ENCODE results near the gene ZNF76.

ZNF76 gene

DNA sequence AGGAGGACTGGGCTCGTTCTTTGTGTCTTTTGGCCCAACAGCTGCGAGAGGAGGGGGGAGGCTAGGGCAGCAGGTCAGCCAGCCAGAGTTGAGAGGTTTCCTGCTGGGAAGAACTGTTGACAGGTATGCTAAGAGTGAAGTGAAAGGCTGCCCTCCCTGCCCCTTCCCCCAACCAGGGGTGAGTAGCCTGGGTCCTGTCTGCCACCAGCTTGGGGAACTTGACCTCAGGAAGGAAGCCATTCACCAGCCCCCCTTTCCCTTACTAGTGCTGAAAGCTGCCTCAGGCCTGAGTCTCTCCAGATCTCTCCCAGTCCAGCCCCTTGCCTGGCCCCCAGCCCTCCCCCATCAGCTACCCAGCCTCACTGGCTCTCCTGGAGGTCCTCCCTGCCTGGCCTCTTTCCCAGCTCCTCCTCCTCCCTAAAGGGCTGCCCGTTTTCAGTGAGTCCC is 20.7 kb upstream of the ZNF76 start:
- DNase-seq = peak; percentile 7

DNA sequence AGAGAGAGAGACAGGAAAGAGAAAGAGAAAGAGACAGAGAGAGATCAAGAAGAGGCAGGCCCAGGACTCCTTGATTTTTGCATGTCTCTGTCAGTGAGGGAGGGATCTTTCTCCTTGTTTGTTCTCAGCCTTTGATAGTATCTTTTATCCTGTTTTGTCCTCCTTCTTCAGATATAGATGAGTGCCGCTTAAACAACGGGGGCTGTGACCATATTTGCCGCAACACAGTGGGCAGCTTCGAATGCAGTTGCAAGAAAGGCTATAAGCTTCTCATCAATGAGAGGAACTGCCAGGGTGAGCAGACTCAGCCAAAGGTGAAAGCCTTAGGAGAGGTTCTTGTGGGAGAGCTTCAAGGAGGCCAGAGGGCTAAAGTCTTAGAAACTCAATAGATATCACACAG is 20.0 kb upstream of the ZNF76 start:
- DNase-seq = no peak

DNA sequence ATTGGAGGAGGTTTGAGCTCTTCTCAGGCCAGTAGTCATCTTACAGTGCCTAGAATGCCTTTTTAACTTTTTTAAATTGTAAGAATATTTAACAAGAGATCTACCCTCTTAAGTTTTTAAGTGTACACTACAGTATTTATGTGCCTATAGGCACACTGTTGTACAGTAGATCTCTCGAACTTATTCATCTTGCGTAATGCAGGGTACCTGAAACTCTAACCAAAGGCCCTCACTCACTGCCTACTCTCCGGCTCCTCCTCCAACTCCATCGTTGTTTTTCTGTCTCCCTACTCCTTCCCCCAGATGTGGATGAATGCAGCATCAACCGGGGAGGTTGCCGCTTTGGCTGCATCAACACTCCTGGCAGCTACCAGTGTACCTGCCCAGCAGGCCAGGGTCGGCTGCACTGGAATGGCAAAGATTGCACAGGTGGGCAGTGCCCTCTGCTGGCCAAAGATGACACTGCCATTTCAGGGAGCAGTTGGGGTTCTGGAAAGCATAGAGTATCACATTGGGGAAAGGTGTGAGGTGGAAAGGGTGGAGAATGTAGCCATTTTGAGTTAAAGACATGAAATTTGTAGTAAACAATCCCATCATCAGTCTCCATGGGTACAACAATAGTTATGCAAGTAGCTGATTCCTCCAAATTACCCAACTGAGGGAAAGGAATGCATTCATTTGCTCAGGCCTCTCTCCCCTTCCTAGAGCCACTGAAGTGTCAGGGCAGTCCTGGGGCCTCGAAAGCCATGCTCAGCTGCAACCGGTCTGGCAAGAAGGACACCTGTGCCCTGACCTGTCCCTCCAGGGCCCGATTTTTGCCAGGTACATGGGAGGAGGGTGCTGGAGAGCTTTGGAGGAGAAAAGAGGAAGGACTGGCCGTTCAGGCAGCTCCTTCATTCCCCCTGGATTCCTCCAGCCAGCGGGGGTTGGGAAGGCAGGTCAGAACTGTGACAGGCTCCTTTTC is 18.4 kb upstream of the ZNF76 start:
- DNase-seq = peak; percentile 20

DNA sequence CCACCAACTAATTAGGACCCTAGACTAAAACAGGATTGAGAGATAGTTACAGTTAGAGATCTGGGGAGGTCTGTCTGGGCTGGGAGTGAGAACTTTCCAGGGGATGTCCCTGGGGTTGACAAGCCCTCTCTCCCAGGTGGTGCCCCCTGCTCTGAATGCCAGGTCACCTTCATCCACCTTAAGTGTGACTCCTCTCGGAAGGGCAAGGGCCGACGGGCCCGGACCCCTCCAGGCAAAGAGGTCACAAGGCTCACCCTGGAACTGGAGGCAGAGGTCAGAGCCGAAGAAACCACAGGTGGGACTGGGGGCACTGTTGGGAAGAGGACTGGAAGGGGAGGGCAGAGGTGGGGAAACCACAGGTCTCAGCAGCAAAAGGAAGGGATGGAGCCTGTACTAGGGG is 17.0 kb upstream of the ZNF76 start:
- no peak for DNase-seq

DNA sequence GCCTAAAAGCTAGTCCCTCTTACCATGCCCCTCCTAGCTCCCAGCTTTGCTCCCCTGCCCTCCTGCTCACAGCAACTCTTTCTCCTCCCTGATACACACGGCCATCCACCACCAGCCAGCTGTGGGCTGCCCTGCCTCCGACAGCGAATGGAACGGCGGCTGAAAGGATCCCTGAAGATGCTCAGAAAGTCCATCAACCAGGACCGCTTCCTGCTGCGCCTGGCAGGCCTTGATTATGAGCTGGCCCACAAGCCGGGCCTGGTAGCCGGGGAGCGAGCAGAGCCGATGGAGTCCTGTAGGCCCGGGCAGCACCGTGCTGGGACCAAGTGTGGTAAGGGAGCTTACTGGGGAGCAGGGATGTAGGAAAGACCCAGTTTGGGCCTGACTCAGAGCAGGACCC is 16.6 kb upstream of the ZNF76 start:
- no peak for DNase-seq

DNA sequence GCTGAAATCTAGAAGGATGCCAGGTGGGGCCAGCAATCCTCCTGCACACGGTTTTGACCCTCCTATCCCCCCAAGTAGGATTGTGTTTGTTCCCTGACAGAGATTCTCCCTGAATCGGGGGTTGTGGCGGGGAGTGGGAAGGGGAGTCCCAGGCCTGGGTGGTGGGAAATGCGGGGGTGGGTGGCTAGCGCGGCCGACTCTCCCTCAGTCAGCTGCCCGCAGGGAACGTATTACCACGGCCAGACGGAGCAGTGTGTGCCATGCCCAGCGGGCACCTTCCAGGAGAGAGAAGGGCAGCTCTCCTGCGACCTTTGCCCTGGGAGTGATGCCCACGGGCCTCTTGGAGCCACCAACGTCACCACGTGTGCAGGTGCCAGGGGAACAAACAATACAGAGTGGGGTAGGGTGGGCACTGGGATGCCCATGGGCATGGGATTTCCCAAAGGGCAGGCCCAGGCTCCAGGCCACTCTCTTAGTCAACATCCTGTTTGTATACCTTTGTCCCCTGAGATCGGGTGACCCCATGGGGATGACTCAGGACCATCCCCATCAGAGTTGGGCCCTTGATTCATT is 16.1 kb upstream of the ZNF76 start:
- no peak for DNase-seq

DNA sequence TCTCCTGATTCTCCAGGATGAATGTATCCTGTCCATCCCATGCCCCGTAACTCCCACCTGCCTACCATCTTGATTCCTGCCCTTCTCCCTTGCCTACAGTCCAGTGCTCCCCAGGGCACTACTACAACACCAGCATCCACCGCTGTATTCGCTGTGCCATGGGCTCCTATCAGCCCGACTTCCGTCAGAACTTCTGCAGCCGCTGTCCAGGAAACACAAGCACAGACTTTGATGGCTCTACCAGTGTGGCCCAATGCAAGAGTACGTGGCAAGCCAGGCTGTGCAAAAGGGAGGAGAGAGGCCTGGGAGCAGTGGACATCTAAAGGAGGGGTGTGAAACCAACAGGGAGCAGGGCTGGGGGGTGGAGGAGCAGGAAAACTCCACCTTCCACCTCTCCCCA is 15.0 kb upstream of the ZNF76 start:
- no peak for DNase-seq

DNA sequence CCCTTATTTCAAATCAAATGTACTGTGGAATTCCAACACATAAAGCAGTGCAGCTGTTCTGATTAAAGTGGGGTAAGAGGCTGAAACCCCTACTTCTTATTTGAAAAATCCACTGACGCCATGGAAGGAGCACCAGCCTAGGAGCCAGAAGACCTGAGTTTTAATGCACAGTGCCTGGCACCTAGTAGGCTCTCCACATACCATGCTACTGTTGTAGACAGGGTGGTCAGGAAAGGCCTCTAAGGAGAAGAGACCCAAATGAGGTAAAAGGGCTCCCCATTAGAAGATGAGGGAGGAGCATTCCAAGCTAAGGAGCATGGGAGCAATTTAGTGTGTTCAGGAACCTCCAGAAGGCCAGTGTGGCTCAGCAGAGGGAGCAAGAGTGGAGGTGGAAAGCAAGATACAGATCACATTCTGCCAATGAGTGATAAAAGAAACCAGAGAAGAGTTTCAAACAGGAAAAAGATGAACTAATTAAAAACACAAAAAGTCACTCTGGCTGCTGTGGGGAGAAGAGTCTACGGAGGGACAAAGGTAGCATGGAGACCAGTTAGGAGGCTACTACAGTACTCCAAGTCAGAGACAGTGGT is 11.8 kb upstream of the ZNF76 start:
- no peak for DNase-seq

DNA sequence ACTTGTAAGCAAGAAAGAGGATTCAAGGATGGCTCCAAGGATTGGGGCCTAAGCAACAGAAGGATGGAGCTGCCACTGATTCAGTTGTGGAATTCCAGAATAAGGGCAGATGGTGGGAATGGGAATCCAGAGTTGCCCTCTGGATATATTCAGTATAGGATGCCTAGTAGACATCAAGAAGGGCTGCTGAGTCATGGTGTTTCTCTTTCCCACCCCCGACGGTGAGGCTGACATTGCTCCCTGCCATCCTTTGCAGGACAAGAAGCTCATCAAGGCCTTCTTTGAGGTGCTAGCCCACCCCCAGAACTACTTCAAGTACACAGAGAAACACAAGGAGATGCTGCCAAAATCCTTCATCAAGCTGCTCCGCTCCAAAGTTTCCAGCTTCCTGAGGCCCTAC is 11.2 kb upstream of the ZNF76 start:
- no peak for DNase-seq

DNA sequence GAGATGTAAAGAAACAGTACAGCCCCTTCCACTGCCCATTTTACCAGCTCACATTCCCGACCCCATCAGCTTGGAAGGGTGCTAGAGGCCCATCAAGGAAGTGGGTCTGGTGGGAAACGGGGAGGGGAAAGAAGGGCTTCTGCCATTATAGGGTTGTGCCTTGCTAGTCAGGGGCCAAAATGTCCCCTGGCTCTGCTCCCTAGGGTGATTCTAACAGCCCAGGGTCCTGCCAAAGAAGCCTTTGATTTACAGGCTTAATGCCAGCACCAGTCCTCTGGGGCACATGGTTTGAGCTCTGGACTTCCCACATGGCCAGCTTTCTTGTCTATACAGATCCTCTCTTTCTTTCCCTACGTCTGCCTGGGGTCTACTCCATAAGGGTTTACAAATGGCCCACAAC is 10.6 kb upstream of the ZNF76 start:
- DNase-seq = no peak

DNA sequence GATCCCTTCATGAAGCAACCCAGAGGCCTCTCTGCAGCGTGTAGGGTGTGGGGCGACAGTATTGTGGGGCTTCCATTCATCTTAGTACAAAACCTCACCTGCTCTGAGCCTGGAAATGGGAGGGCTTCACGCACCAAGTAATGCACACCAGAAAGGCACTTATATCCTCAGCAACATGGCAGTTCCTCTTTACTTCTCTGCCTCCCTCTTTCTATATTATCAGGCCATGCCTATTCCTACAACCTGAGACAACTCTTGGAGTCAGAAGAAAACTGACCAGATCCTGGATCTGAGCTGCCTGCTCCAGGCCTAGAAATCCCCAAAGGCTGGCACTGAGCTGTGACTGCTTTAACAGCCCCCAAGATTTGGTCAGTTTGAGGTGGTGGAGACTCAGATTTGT is 7.6 kb upstream of the ZNF76 start:
- DNase-seq = no peak

DNA sequence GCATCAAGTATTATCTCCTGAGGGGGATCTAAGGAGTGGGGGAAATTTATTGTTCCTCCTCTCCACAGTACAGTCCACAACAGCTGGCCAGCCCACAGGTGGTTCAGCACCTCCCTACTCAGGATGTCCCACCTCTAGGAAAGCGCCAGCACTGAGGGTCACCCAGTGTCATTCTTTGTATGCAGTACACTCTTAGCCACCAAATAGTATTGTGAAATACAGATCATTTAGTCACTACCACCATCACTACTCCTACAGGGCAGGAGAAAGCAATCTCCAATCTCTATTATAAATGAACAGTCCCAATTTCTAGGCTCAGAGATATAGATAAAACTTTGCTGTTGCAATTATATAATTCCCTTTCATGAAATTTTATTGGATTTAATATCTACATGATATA is 6.3 kb upstream of the ZNF76 start:
- no peak for DNase-seq

DNA sequence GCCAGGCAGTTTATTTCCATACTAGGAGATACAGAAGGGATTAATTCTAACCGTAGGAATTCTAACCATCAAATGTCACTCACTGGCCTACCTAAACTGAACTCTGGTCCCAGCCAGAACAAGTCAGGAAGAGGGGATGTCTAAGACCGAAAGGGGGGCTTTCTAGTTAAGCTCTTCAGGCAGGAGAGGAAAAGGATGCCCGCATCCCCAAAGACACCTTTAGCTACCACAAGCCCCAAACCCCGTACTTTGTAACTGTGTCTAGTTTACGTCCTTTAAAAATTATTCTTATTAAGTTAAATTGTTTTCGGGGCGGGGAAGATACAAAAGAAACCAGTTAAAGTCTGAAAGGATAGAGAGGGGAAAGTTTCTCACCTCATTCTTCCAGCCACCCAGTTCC is 1.2 kb upstream of the ZNF76 start:
- no peak for DNase-seq

DNA sequence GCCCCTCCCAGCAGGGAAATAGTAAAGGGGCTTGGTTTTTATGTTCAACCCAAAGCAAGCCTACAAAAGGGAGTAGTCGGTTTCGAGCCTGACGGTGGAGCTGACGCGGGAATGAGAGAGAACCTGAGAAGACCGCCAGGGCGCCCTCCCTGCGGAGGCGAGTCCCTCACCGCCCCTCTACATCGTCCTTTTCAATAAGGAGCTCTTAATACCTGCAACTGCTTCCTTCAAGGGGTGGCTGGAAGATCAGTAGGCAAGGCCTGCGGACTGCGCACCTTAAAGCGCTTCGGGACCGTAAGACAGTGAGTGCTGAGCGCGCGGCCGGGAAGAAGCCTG is 709 bp upstream of the ZNF76 start:
- DNase-seq = no peak

DNA sequence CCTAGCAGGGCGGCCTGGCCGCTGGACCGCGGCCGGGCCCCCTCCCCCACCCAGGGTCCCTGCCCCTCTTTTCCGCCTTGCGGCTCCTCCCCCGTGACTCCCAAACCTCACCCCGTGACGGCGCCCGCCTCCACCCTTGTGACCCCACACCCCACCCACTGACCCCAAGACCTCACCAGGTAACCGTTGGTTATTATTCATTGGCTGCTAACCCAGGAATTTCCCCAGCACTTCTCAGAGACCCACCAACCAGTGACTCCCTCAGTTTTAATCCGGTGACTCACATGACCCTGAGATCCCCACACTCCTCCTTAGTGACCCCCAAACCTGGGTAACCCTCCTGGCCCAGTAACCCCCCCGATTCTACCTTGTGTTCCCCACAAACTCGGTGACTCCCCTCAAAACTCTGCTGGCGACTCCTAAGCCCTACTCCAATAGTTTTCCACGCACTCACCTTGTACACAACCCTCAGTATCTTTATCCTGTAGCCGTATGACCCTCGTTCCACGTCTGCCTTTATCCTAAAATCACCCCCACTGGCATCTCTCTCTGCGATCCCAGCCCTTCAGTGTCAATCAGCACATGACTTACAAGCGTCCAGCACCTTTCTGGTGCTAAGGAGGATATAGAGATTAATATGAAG is 534 bp downstream of the ZNF76 start:
- DNase-seq = peak; percentile 22

DNA sequence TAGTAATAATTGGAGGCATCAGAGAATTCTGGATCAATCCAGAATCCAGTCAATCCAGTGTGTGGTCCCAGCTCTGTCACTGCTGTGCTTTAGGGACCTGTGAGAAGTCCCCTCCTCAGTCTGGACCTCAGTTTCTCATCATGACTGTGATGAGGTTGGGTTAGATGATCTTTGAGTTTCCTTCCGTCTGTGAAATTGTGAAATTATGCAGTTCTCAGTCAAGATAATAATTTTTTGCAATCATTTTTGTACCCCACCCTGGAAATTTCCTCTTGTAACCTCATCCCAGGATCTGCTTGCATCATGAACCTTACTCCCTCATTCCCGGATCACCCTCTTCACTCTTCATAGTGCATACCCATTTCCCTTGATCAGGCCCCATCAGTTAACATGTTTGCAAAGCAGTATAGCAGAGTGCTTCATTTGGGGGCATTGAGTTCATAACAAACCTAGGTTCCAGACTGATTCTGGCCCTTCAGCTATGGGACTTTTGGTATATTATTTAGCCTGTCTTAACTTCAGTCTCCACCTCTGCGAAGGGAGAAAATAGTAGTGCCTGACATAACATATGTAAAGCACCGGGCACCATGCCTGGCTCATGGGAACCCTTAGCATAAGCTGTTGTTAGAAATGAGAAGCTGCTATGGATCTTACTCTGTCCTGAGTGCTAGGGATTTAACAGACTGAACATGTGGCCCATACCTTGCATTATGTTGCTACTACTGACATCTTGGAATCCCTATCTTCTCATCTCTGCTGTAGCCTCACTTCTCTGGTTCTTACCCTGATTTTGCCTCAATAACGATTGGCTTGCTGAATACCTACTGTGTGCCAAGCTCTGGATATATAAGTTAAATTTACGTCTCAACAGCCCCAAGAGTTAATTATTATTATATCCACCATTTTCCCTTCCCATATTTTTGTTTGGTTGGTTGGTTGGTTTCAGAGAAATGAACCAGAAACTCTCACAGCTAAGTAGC is 1.3 kb downstream of the ZNF76 start:
- no peak for DNase-seq

DNA sequence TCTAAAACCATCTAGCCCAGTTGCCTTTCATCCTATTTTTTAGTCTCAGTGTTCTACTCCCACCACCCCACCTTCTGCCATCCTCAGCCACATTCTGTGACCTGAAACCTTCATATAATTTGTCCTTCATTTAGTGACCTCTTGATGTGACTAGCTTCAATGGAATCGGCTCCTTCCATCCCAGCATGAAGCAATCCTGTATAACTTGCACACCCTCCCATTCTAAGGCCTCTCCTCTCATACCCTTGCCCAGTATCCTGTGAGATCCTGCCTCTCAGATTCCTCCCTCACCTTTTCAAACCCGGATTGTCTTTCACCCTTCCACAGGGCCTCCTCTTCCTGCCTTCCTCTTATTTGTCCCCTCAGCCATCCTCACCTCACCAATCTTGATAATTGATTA is 3.1 kb downstream of the ZNF76 start:
- DNase-seq = no peak

DNA sequence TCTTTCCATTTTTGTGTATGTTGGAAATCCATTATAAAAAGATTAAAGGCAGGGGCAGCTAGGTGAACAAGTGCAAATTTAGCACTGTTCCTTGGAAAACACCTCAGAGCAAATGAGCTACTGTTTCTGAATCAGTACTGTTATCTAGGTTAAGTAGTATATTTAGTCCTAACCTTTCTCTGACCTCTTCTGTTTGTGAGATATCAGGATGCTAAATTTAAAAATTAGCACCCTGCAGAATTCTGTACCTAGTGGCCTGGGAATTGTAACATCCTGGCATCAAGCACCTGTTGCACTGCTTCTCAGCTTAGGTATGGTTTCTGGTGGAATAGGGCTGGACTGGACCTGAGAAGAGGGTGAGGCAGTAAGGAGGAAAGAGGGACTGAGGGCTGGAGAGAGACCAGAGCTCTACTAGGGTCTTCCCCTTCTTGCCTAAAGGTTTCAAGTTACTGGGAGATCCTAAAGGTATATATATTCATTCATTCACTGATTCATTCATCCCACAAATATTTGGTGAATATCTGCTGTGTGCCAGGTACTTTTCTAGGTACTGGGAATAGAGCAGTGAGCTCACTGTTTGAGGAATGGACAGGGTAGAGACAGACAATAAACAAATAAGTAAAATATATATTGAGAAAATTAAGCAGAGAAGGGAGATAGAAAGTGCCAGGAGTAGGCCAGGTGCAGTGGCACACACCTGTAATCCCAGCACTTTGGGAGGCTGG is 5.2 kb downstream of the ZNF76 start:
- no peak for DNase-seq

DNA sequence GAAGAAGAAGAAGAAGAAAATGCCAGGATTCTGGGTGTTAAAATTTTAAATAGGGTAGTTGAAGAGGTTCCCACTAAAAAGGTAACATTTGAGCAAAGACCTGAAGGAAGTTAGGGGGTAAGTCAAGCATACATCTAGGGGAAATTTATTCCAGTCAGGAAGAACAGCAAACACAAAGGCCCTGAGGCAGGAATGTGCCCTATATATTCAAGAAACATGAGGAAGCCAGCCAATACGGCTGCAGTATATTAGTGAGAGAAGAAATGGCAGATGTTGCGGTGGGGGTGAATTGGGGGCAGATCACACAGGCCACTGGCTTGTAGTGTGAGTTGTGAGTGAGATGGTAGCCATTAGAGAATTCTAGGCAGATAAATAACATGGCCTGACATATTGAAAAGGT is 6.0 kb downstream of the ZNF76 start:
- DNase-seq = no peak

DNA sequence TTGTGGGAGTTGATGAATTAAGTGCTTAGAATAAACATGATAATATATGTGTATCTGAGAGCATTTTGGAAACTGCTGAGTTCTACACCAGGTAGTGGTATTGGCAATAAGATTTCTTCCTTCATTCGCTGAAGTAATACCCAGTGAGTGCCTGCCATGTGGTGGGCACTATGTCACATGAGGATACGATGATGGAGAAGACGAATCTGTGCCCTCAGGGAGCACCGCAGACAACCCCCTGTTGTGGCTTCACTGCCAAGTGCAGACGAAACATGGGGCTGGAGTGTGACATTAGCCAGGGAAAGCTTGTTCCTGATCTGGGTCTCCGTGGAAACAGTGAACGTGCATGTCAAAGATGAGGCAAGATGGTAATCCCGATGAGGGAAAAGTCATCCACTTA is 7.9 kb downstream of the ZNF76 start:
- DNase-seq = no peak

DNA sequence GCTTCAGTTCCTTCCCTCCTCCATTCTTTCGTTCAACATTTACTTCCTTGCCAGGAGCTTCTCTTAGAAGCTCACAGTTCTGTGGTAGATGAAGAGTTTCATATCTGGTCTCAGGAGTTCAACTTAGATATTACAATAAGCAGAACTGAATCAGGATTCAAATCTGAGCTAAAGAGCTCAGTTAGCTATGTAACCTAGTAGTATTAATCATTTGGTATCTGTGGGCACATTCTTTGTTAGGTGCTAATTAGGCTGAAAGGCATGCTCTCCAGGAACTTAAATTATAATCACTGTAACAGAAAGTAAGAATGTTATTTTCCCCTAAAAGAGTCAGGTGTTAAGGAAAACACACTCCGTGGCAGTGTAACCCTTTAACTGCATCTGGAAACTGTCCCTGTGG is 8.4 kb downstream of the ZNF76 start:
- DNase-seq = no peak

DNA sequence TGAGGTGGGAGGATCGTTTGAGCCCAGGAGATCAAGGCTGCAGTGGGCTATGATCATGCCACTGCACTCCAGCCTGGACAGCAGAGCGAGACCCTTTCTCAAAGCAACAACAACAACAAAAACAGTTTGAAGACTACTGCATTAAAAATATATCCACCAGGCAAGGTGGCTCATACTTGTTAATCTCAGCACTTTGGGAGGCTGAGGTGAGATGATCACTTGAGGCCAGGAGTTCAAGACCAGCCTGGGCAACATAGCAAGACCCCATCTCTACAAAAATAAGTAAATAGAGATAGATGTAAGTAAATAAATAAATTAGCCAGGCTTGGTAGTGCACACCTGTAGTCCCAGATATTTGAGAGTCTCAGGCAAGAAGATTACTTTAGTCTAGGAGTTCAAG is 12.5 kb downstream of the ZNF76 start:
- no peak for DNase-seq

All from NCI-H1092 treated with DMSO at 0.1 percent for 48 hours (cell line).